Measurements from ENCODE around the gene PSPN.

PSPN gene

DNA sequence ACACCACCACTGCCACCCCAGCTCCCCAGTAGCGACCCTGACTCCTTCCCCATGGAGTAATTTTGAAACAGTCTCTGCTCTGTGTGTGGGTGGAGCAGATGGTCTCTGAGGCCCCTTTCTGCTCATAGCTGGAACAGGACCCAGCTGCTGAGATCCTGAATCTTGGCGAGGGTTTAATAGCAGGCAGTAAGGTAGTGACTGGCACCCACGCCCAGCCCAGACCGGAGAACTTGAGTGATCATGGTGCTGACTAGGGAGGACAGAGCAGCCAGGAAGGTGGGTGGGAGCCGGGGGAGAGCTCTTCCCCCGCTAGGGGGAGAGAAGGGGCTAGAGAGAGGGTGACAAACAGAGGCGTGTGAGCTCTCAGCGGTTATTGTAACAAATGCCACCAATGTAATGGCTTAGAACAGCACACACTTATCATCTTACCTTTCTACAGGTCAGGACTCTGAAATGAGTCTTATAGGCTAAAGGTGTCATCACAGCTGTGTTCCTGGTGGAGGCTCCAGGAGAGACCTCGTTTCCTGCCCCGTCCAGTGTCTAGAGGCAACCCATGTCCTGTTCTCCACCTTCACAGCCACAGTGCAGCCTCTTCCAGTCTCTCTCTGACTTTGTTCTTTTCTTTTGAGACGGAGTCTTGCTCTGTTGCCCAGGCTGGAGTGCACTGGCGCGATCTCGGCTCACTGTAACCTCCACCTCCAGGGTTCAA, 35.1 kb downstream of the PSPN start:
- no peak for DNase-seq (ENCODE audit: low read depth)

DNA sequence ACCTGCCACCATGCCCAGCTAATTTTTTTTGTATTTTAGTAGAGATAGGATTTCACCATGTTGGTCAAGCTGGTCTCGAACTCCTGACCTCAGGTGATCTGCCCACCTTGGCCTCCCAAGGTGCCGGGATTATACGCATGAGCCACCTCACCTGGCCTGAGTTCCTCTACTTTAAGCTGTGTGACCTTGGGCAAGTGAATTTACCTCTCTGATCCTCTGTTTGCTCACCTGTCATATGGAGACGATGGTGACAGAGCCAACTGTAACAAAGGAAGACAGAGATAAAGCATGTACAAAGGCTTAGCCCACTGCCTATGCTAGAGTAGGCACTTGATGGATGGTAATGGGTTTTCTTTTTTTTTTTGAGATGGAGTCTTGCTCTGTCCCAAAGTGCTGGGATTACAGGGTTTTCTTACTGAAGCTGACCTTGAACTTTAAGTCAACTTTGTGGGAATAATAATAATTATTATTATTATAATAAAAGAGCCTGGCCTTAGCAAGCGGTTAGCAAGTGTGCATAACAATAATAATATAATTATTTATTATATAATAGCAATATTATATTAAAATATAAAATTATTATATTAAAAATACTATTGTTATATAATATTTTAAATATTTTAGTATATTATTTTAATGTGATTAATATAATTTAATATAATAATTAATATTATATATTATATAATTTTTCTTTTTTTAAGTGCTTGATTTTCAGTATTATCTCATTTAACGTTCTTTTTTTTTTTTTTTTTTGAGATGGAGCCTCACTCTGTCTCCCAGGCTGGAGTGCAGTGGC, 41.0 kb downstream of the PSPN start:
- DNase-seq (ENCODE audit: low read depth), result no peak
- no peaks in the 10 kb centered on the region for H3K36me3 ChIP-seq (ENCODE audit: control insufficient read depth, insufficient read depth, low read length, severe bottlenecking)

More for the DNA sequence above, 35.1 kb downstream of the PSPN start:
- Histone ChIP-seq H3K9me3 (ENCODE audit: control insufficient read depth, low read length) (no peaks in the 10 kb centered on the region), H3K9ac (ENCODE audit: low read length) (no peak overlapping the region), H3K27me3 (replicated peaks; ENCODE audit: control insufficient read depth, insufficient read depth, low read length) (peaks cover 7% of the 10 kb centered on the region), H3K4me3 (ENCODE audit: low read length) (no peak overlapping the region), H3K4me1 (ENCODE audit: control insufficient read depth, insufficient read depth, low read length) (no peaks in the 10 kb centered on the region), H3K36me3 (ENCODE audit: control insufficient read depth, insufficient read depth, low read length, severe bottlenecking) (no peaks in the 10 kb centered on the region)

DNA sequence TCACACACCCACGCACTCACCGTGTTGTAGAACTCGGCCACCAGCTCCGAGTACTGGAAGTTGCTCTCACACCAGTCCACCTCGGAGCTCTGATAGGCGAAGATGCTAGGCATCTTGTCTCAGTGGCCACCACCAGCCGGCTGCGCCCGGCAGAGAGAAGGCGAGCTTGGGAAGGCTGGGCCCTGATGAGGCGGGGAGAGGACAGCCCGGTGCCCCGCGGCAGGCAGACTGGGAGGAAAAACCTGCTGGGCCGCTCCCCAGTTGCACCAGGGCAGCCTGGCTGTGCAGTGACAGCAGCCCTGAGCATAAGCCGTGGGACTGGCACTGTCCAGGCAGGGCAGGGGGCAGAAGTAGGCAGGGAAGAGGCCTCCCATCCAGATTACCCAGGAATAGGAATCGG, 42.3 kb downstream of the PSPN start, which contains the start of gene ACER1:
Gene ACER1, minus strand, starts transcription at position 174 of the 400 bp plus-strand sequence. Its CDS starts 61 bp downstream, at position 113.
- Histone ChIP-seq H3K27me3 (replicated peaks; ENCODE audit: control insufficient read depth, insufficient read depth, low read length) (peaks cover 27% of the 10 kb centered on the region), H3K9ac (ENCODE audit: low read length) (no peak within 1 kb of the TSS), H3K4me1 (ENCODE audit: control insufficient read depth, insufficient read depth, low read length) (no peaks in the 10 kb centered on the region), H3K36me3 (ENCODE audit: control insufficient read depth, insufficient read depth, low read length, severe bottlenecking) (no peaks in the 10 kb centered on the region), H3K4me3 (ENCODE audit: low read length) (no peak within 1 kb of the TSS), H3K9me3 (ENCODE audit: control insufficient read depth, low read length) (no peaks in the 10 kb centered on the region)
- DNase-seq (ENCODE audit: low read depth), result no peak

More for the DNA sequence above, 41.0 kb downstream of the PSPN start:
- peaks cover 27% of the 10 kb centered on the region for H3K27me3 ChIP-seq (replicated peaks; ENCODE audit: control insufficient read depth, insufficient read depth, low read length)
- H3K9ac ChIP-seq (ENCODE audit: low read length), result no peak overlapping the region
- no peaks in the 10 kb centered on the region for H3K9me3 ChIP-seq (ENCODE audit: control insufficient read depth, low read length)
- no peaks in the 10 kb centered on the region for H3K4me1 ChIP-seq (ENCODE audit: control insufficient read depth, insufficient read depth, low read length)
- H3K4me3 ChIP-seq (ENCODE audit: low read length), result no peak overlapping the region

DNA sequence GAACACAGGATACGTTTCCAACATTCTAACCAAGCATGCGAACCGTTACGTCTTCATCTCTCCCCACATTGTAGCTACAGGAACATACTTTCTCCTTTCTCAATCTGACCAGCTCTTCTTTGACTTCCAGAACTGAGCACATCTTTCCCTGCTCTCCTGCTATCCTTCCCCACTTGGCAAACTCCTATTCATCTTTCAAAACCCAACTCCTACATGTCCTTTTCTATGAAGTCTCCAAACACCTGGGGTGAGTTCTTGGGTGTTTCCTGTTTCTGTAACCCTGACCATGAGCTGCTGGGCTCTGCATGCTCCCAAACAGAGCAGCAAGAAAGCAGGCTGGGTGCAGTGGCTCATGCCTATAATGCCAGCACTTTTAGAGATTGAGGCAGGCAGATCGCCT, 48.9 kb downstream of the PSPN start:
- Histone ChIP-seq H3K36me3 (ENCODE audit: control insufficient read depth, insufficient read depth, low read length, severe bottlenecking) (no peaks in the 10 kb centered on the region), H3K27me3 (replicated peaks; ENCODE audit: control insufficient read depth, insufficient read depth, low read length) (peaks cover 31% of the 10 kb centered on the region), H3K9me3 (ENCODE audit: control insufficient read depth, low read length) (peaks cover 4% of the 10 kb centered on the region), H3K9ac (ENCODE audit: low read length) (no peak overlapping the region), H3K4me1 (ENCODE audit: control insufficient read depth, insufficient read depth, low read length) (no peaks in the 10 kb centered on the region), H3K4me3 (ENCODE audit: low read length) (no peak overlapping the region)
- DNase-seq (ENCODE audit: low read depth), result no peak

DNA sequence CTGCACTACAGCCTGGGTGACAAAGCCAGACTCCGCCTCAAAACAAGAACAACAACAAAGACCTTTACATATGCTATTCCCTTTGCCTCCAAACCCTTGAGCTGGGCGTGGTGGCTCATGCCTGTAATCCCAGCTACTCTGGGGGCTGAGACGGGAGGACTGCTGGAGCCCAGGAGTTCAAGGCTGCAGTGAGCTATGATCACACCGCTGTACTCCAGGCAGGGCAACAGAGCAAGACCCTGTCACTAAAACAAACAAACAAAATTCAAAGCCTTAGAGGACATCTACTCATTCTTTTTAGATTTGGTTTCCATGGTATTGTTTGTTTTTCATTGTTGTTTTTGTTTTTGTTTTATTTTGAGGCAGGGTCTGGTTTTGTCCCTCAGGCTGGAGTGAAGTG, 50.1 kb downstream of the PSPN start:
- Histone ChIP-seq H3K9me3 (ENCODE audit: control insufficient read depth, low read length) (peaks cover 4% of the 10 kb centered on the region), H3K4me1 (ENCODE audit: control insufficient read depth, insufficient read depth, low read length) (no peaks in the 10 kb centered on the region), H3K27me3 (replicated peaks; ENCODE audit: control insufficient read depth, insufficient read depth, low read length) (peaks cover 29% of the 10 kb centered on the region), H3K36me3 (ENCODE audit: control insufficient read depth, insufficient read depth, low read length, severe bottlenecking) (no peaks in the 10 kb centered on the region), H3K9ac (ENCODE audit: low read length) (no peak overlapping the region), H3K4me3 (ENCODE audit: low read length) (no peak overlapping the region)
- no peak for DNase-seq (ENCODE audit: low read depth)
